GM18526 (cell line): Measurements from ENCODE around the gene CDC42EP4.

Experiments used
- POLR2A ChIP-seq: IDR thresholded peaks from 3 replicates; pipeline ENCODE4 v1.6.1; 2011; ENCODE audit not compliant: insufficient read length; ENCODE audit errors: extremely low read depth

The CDC42EP4 gene

DNA sequence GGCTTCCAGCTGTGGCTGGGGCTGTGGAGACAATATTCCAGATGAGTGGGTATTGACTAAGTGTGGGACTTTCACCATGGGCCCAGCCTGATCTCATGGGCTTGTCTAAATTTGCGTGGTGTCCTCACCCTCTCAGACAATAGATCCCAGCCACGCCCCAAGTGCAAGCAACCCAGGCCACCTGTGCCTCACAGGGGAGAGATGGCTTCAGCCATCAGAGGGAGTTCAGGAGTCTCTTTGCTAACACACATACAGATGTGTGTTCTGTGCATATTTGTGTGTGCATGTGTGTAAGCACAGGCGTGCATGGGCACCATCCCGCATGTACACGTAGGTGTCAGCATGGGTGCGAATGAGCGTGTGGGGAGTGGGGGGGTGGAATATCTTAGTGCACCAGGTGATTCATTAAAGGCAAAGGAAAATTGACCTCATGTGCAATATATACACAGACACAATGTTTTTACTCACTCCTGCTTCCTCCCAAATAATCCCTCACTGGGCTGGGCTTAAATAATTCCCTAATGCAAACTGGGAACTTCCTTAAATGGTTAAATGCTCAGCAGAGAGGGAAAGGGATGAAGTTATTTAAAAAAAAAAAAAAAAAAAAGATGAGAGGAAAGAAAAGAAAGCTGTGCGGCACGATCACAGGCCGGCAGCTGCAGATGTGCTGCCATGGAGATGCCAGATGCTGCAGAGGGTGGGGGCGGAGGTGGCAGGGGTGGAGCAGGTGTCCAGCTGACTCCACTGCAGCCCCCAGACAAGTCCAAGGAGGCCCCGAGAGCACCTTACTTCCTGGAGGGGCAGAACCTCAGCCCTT lies 24.0 kb upstream of the CDC42EP4 start:
- TF ChIP-seq POLR2A = no peak

GRCh38 chr17:73334771-73335513 lies 23.1 kb upstream of the CDC42EP4 start:
- no peak for TF ChIP-seq POLR2A

GRCh38 chr17:73331060-73331459 lies 19.3 kb upstream of the CDC42EP4 start:
- TF ChIP-seq POLR2A = no peak

GRCh38 chr17:73327676-73328075 lies 15.9 kb upstream of the CDC42EP4 start:
- TF ChIP-seq POLR2A = no peak

DNA sequence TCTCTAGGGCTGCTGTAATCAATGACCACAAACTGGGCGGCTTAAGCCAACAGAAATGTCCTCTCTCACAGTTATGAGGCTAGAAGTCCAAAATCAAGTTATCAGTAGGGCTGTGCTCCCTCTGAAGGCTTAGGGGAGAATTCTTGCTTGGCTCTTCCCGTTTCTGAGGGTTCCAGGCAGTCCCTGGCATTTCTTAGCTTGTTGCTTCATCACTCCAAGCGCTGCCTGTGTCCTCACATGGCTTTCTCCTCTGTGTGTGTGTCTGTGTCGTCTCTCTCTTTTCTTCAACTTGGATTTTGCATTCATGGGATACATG lies 13.7 kb upstream of the CDC42EP4 start:
- TF ChIP-seq POLR2A = no peak

- TF ChIP-seq POLR2A = no peak
These were observed 13.1 kb upstream of the CDC42EP4 start for GRCh38 chr17:73324711-73325526.

GRCh38 chr17:73324160-73324475 lies 12.3 kb upstream of the CDC42EP4 start:
- no peak for TF ChIP-seq POLR2A

- TF ChIP-seq POLR2A = no peak
These were observed 11.8 kb upstream of the CDC42EP4 start for GRCh38 chr17:73323409-73324159.

DNA sequence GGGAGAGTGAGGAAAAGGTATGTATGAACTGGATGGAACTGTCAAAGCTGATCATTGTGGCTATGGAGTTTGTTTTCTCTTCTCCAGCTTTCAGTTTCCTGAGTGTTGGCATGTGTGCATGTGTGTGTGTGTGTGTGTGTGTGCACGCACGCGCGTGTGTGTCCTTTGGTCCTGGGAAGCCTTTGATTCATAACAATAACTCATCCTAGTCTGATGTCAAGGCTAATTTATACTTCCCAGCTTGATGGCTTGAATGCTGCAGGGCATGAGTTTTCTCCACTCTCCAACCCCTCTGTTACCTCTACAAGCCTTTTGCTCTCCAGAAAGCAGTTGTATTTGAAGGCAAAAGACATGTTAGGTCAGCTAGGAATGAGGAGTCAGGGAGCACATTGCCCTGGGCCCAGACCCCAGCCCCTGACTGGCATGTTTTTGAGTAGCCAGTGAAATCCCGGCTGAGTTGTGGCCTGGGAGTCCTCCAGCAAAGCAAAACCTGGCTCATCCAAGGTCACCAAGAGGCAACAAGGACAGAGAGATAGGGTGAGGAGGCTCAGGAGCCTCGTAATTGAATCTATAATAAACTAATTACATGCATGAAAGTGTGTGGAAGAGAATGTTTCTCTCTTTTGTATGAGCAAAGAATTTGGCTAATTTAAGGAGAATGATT lies 8.9 kb upstream of the CDC42EP4 start:
- TF ChIP-seq POLR2A = no peak

DNA sequence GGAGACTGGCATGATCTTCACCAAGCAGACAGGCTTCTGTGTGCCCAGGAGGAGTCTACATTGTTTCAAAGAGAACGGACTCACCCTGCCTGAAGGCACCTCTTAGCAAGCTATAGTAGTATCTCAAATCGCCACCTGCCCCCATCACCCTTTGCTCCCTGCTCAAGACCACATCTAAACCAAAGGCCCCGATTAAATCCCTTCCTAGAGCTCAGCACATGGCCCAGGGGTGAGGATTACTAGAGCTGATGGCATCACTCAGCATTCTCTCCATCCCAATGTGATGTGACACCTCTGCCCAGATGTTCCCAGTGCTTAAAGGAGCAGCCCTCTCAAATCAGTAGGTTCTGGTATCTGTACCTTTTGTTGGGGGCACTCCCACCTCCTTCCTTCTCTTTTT lies 8.0 kb upstream of the CDC42EP4 start:
- TF ChIP-seq POLR2A = no peak

GRCh38 chr17:73318836-73319235 lies 7.0 kb upstream of the CDC42EP4 start:
- TF ChIP-seq POLR2A = no peak

GRCh38 chr17:73318427-73318813 lies 6.6 kb upstream of the CDC42EP4 start:
- TF ChIP-seq POLR2A = no peak

DNA sequence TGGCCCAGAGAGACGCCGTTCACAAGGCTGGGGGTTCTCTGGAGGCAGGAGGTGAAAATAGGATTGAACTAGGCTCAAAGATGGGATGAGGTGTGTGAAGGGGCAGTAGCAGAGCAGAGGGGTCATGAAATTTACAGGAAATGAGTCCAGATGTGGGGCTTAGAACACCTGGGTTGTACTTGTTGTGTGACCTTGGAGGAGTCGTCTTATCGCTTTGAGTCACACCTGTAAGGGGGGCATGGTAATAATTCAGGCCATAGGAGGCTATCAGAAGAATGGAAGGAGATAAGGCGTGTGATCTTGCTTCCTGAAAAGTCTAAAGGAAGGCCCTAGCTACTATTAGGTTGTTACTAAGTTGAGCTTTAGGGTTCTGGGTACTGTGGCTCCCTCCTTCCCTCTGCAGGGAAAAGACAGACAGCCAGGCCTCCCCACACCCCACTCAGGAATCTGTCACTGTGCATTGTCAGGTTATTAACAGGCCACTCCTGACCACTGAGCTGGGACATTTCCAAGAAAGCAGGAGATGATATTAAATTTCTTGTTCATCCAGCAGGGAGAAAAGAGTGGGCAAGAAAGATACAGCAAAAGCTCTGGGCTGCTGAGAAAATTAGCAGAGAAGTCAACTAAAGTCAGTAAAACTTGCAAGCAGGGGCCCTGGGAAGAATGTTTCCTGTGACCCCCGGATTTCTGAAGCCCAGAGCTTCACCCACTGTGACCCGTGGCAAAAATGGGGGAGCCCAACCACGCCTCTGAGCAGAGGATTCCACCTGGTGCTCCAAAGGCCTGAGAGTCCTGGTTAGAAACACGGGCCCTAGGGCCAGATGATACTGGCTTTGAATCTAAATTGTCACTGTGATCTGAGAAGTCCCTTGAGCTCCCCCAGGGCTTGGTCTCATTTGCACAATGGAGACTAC lies 6.0 kb upstream of the CDC42EP4 start:
- no peak for TF ChIP-seq POLR2A
